ENCODE measurements around the gene CIT. TPM values are rescaled to one million over a fixed set of nuclear protein-coding genes. Genes with fewer than 3 reads are reported as not detected.

The CIT gene
- total RNA-seq, 1 donor from 2014 or later: 98.5 TPM

- Mint-ChIP-seq H3K36me3 (peaks cover 45% of the 10 kb centered on the region), H3K4me1 (no peaks in the 10 kb centered on the region), H3K9me3 (no peaks in the 10 kb centered on the region), H3K4me3 (no peak overlapping the region), H3K27ac (no peak overlapping the region), H3K27me3 (ENCODE audit: insufficient read depth, low read depth) (peaks cover 5% of the 10 kb centered on the region)
- DNase-seq (ENCODE audit: low spot score): no peak
- no peak overlapping the region for H3K9ac ChIP-seq
- H3K4me1 ChIP-seq: no peaks in the 10 kb centered on the region
- H3K36me3 ChIP-seq: no peaks in the 10 kb centered on the region
- no peak overlapping the region for H3K4me3 ChIP-seq
- no peaks in the 10 kb centered on the region for H3F3A ChIP-seq (ENCODE audit: low read depth)
- H3K4me2 ChIP-seq: no peak overlapping the region
- TF ChIP-seq EZH2 (IDR thresholded peaks at IDR 0.05): no peak
- TF ChIP-seq CTCF (IDR thresholded peaks at IDR 0.05): no peak
- TF ChIP-seq EZH2phosphoT487 (IDR thresholded peaks at IDR 0.05): no peak
- H4K20me1 ChIP-seq (ENCODE audit: low read depth): no peaks in the 10 kb centered on the region
- H2AFZ ChIP-seq (replicated peaks): no peak overlapping the region
- no peaks in the 10 kb centered on the region for H3K79me2 ChIP-seq (ENCODE audit: low read depth)
- H3K27ac ChIP-seq: no peak overlapping the region
- no peaks in the 10 kb centered on the region for H3K9me3 ChIP-seq (ENCODE audit: low read depth)
- H3K27me3 ChIP-seq: no peaks in the 10 kb centered on the region
Observed at GRCh38 chr12:119718141-119718540, 159.0 kb downstream of the CIT start.

- no peaks in the 10 kb centered on the region for H3K79me2 ChIP-seq (ENCODE audit: low read depth)
- Mint-ChIP-seq H3K4me1 (no peaks in the 10 kb centered on the region), H3K4me3 (no peak overlapping the region), H3K27me3 (ENCODE audit: insufficient read depth, low read depth) (peaks cover 7% of the 10 kb centered on the region), H3K27ac (no peak overlapping the region), H3K9me3 (no peaks in the 10 kb centered on the region), H3K36me3 (peaks cover 65% of the 10 kb centered on the region)
- H3K27me3 ChIP-seq: no peaks in the 10 kb centered on the region
- H3K36me3 ChIP-seq: no peaks in the 10 kb centered on the region
- no peak overlapping the region for H3K4me2 ChIP-seq
- no peak for TF ChIP-seq CTCF (IDR thresholded peaks at IDR 0.05)
- TF ChIP-seq EZH2 (IDR thresholded peaks at IDR 0.05): no peak
- TF ChIP-seq EZH2phosphoT487 (IDR thresholded peaks at IDR 0.05): no peak
- H3K27ac ChIP-seq: no peak overlapping the region
- no peak for DNase-seq (ENCODE audit: low spot score)
- no peaks in the 10 kb centered on the region for H3F3A ChIP-seq (ENCODE audit: low read depth)
- H4K20me1 ChIP-seq (ENCODE audit: low read depth): no peaks in the 10 kb centered on the region
- no peak overlapping the region for H2AFZ ChIP-seq (replicated peaks)
- H3K4me1 ChIP-seq: no peaks in the 10 kb centered on the region
- no peak overlapping the region for H3K9ac ChIP-seq
- H3K4me3 ChIP-seq: no peak overlapping the region
- H3K9me3 ChIP-seq (ENCODE audit: low read depth): no peaks in the 10 kb centered on the region
Observed at GRCh38 chr12:119715268-119715620, 161.9 kb downstream of the CIT start.

GRCh38 chr12:119714614-119715267 is 162.4 kb downstream of the CIT start:
- Mint-ChIP-seq H3K27me3 (ENCODE audit: insufficient read depth, low read depth) (peaks cover 6% of the 10 kb centered on the region), H3K36me3 (peaks cover 64% of the 10 kb centered on the region), H3K4me1 (no peaks in the 10 kb centered on the region), H3K27ac (no peak overlapping the region), H3K4me3 (no peak overlapping the region), H3K9me3 (no peaks in the 10 kb centered on the region)
- no peak overlapping the region for H3K4me2 ChIP-seq
- no peak for TF ChIP-seq EZH2phosphoT487 (IDR thresholded peaks at IDR 0.05)
- no peak for TF ChIP-seq CTCF (IDR thresholded peaks at IDR 0.05)
- no peak for TF ChIP-seq EZH2 (IDR thresholded peaks at IDR 0.05)
- no peak for DNase-seq (ENCODE audit: low spot score)
- H2AFZ ChIP-seq (replicated peaks): no peak overlapping the region
- H3K36me3 ChIP-seq: no peaks in the 10 kb centered on the region
- no peak overlapping the region for H3K9ac ChIP-seq
- no peaks in the 10 kb centered on the region for H3K9me3 ChIP-seq (ENCODE audit: low read depth)
- no peaks in the 10 kb centered on the region for H4K20me1 ChIP-seq (ENCODE audit: low read depth)
- no peaks in the 10 kb centered on the region for H3K79me2 ChIP-seq (ENCODE audit: low read depth)
- no peak overlapping the region for H3K27ac ChIP-seq
- H3K4me3 ChIP-seq: no peak overlapping the region
- no peaks in the 10 kb centered on the region for H3F3A ChIP-seq (ENCODE audit: low read depth)
- H3K4me1 ChIP-seq: no peaks in the 10 kb centered on the region
- H3K27me3 ChIP-seq: no peaks in the 10 kb centered on the region

All from neural progenitor cell (in vitro differentiated cells).